ENCODE data around the gene ELFN1. TPM values are rescaled to one million over a fixed set of nuclear protein-coding genes. Genes with fewer than 3 reads are reported as not detected.

Gene ELFN1
- total and polyA plus RNA-seq, 9 of the 15 experiments (the other 6 are each of a cell fraction or from before 2014, with no cell fraction given) = 0.04 to 0.64 (median 0.18) TPM; not detected in 2

DNA sequence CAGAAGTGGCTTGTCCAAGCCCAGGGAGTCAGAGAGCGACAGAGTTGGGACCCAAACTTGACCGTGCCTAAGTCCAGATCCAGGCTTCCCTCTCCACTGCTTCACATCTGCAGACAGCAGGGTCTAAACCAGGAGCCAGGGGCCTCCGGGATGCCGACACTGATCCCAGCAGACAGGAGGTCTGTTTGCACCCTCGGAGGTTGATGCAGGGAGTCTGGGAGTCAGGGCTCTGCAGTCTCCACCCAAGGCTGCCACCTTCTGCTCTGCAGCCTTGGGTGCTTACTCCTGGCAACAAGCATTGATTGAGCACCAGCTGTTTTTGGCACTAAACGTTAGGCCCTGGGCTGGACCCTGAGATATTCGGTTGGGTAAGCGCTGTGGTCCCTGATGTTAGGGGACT lies 21.0 kb downstream of the ELFN1 start:
- CTCF ChIA-PET (ENCODE audit: low intra/inter-chr PET ratio) = no interaction called here
- no peak for ATAC-seq

More for the DNA sequence above, 21.0 kb downstream of the ELFN1 start:
- Histone ChIP-seq H3K27me3 (ENCODE audit: control insufficient read depth in 2 of 2, insufficient read depth in 2 of 2, low read length in 2 of 2) (peaks cover 23 to 52% of the 10 kb centered on the region in 2 experiments; a peak in 3 of 5 replicates), H3K4me1 (replicated peaks in 1 of 2; ENCODE audit: control insufficient read depth in 2 of 2, insufficient read depth in 2 of 2, low read length in 2 of 2) (peaks cover 0 to 12% of the 10 kb centered on the region in 2 experiments; a peak in 1 of 5 replicates), H3K27ac (ENCODE audit: extremely low read depth, low read depth, low read length) (no peak overlapping the region), H3K9me1 (ENCODE audit: control insufficient read depth, insufficient read depth, low read length) (no peaks in the 10 kb centered on the region), H3K4me2 (ENCODE audit: insufficient read depth, low read length) (no peak overlapping the region), H3K79me2 (ENCODE audit: control insufficient read depth, insufficient read depth, low read length) (no peaks in the 10 kb centered on the region), H2AFZ (ENCODE audit: low read depth, low read length) (no peak overlapping the region), H3K9me3 (replicated peaks; ENCODE audit: control insufficient read depth, insufficient read depth, low read depth, low read length) (no peaks in the 10 kb centered on the region), H3K4me3 (no peak overlapping the region), H3K9ac (ENCODE audit: insufficient read depth in 1 of 2, low read depth in 2 of 2, low read length in 2 of 2) (no peak overlapping the region), H3K36me3 (ENCODE audit: control insufficient read depth, insufficient read depth, low read length) (no peaks in the 10 kb centered on the region), H4K20me1 (replicated peaks; ENCODE audit: control insufficient read depth, insufficient read depth, low read length) (no peaks in the 10 kb centered on the region)
- TF ChIP-seq, protein P1, sequence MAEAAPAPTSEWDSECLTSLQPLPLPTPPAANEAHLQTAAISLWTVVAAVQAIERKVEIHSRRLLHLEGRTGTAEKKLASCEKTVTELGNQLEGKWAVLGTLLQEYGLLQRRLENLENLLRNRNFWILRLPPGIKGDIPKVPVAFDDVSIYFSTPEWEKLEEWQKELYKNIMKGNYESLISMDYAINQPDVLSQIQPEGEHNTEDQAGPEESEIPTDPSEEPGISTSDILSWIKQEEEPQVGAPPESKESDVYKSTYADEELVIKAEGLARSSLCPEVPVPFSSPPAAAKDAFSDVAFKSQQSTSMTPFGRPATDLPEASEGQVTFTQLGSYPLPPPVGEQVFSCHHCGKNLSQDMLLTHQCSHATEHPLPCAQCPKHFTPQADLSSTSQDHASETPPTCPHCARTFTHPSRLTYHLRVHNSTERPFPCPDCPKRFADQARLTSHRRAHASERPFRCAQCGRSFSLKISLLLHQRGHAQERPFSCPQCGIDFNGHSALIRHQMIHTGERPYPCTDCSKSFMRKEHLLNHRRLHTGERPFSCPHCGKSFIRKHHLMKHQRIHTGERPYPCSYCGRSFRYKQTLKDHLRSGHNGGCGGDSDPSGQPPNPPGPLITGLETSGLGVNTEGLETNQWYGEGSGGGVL (CRISPR knock-in tag; IDR thresholded peaks at IDR 0.05) = no peak
- TF ChIP-seq DDX20 (tag; IDR thresholded peaks at IDR 0.05; ENCODE audit: low read depth) = no peak
- TF ChIP-seq BRF1 (IDR thresholded peaks at IDR 0.05; ENCODE audit: borderline replicate concordance, extremely low read depth, insufficient read length) = no peak
- TF ChIP-seq HMG20A (CRISPR knock-in tag; conservative IDR thresholded peaks at IDR 0.05) = no peak
- no peak for TF ChIP-seq SRF (CRISPR knock-in tag; IDR thresholded peaks at IDR 0.05)
- no peak for TF ChIP-seq FOS (IDR thresholded peaks at IDR 0.05; ENCODE audit: extremely low read depth, insufficient read length)
- TF ChIP-seq NFYB (IDR thresholded peaks at IDR 0.05; ENCODE audit: extremely low read depth, insufficient read length) = no peak
- intact Hi-C loops (cut with micrococcal nuclease) = no loop called here
- in situ Hi-C loops (cut with MboI) = no loop called here
- no TSS peak for BruUV-seq (replicated peaks)
- FAIRE-seq (no peak), DNase-seq (ENCODE audit: extremely low read depth in 1 of 4, low spot score in 3 of 4) (no peak)
- POLR2A ChIA-PET = interaction anchor here (0.5 kb wide), 1 partner anchor 19 kb away, joined by 4 read pairs; no protein-coding TSS in a partner anchor
- WGBS (ENCODE audit: insufficient coverage, low coverage, missing lambda C conversion rate) = 2% methylated on average over 7 of the region's 8 CpGs
